Hepatocyte (in vitro differentiated cells): ENCODE results near the gene DDR2.

Source experiments
- CTCF ChIP-seq: fragments of 200-600 bp; sonication (generic); IDR thresholded peaks from 2 replicates; pipeline ENCODE4 v1.5.1; 2016; ENCODE audit warnings: antibody characterized with exemption, mild to moderate bottlenecking; ENCODE audit not compliant: poor library complexity
- EZH2 ChIP-seq: fragments of 200-600 bp; sonication (generic); IDR thresholded peaks from 2 replicates; pipeline ENCODE4 v1.6.1; 2016; ENCODE audit warnings: antibody characterized with exemption, mild to moderate bottlenecking, borderline replicate concordance

GRCh38 chr1:162724583-162725120 is 92.4 kb downstream of the DDR2 start:
- TF ChIP-seq CTCF (no peak), EZH2 (no peak)
